GM06990 (cell line): ENCODE measurements around the gene BRF1.

ENCODE experiments used
- DNase-seq: peaks from one replicate; pipeline ENCODE4 v3.0.0-alpha.2; 2011; ENCODE audit not compliant: insufficient read length; ENCODE audit errors: extremely low read depth
- H3K27me3 ChIP-seq: replicated peaks from 2 replicates; pipeline ENCODE4 v1.6.0; 2011; ENCODE audit warnings: low read length; ENCODE audit not compliant: control insufficient read depth, insufficient read depth
- H3K36me3 ChIP-seq: 2 replicates; pipeline ENCODE4 v1.5.1; 2011; ENCODE audit warnings: low read length; ENCODE audit not compliant: control insufficient read depth, insufficient read depth
- H3K4me3 ChIP-seq: replicated peaks from 2 replicates; pipeline ENCODE4 v1.5.1; 2011; ENCODE audit warnings: low read depth, mild to moderate bottlenecking, control low read depth, low read length
- TF ChIP-seq, protein P1 (sequence below): IDR thresholded peaks from 2 replicates; pipeline ENCODE4 v1.5.1; 2011; ENCODE audit warnings: low read length, control low read depth, mild to moderate bottlenecking, inconsistent platforms; ENCODE audit not compliant: insufficient read depth, poor library complexity, severe bottlenecking

The BRF1 gene

DNA sequence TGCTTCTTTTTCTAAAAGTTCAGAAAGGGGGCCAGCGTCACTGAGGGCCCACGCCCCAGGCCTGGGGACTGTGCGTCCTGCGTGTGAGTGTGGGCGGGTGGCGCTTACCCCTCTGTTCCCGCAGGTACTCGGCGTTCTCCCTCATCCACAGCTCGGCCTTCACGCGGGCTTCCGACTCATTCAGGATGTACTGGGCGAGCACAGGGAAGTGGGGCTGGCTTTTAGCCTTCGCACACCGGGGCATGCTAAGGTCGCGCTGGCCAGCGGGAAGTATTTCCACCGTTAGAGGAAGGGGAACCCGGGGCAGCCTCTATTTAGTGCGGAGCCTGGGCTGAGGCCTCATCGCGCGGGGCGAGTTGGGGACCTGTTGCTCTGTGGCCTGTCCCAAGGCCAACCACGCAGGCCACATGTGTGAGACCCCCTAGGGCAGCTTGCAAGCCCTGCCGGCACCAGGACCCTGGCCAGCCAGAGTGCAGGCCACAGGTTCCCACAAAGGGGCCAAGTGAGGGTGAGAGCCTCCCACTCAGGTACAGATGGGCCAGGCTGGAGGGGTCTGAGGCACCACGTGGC lies 81.7 kb downstream of the BRF1 start:
- no peaks in the 10 kb centered on the region for H3K27me3 ChIP-seq
- DNase-seq, result no peak
- TF ChIP-seq, protein P1, sequence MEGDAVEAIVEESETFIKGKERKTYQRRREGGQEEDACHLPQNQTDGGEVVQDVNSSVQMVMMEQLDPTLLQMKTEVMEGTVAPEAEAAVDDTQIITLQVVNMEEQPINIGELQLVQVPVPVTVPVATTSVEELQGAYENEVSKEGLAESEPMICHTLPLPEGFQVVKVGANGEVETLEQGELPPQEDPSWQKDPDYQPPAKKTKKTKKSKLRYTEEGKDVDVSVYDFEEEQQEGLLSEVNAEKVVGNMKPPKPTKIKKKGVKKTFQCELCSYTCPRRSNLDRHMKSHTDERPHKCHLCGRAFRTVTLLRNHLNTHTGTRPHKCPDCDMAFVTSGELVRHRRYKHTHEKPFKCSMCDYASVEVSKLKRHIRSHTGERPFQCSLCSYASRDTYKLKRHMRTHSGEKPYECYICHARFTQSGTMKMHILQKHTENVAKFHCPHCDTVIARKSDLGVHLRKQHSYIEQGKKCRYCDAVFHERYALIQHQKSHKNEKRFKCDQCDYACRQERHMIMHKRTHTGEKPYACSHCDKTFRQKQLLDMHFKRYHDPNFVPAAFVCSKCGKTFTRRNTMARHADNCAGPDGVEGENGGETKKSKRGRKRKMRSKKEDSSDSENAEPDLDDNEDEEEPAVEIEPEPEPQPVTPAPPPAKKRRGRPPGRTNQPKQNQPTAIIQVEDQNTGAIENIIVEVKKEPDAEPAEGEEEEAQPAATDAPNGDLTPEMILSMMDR, result no peak
- no peak overlapping the region for H3K4me3 ChIP-seq
- peaks cover 19% of the 10 kb centered on the region for H3K36me3 ChIP-seq

DNA sequence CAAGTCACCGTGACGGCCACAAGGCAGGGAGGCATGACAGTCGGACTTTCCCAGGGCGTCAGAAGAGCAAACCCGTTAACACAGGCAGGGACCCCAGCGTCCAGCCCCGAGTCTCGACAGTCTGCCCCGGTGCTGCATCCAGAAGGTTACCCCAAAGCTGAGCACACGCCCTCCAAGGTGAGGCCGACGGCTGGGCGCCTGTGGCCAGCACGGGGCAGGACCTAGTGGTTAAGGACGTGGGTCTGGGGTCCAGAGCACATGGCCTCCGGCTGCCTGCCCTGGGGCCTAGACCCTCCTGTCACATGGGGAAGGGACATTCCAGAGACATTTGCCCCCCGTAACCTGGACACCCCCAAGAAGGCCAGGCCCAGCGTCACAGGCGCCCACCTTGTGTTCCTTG lies 82.2 kb downstream of the BRF1 start:
- TF ChIP-seq, protein P1, result no peak
- Histone ChIP-seq H3K36me3 (peaks cover 19% of the 10 kb centered on the region), H3K27me3 (no peaks in the 10 kb centered on the region), H3K4me3 (no peak overlapping the region)
- no peak for DNase-seq

DNA sequence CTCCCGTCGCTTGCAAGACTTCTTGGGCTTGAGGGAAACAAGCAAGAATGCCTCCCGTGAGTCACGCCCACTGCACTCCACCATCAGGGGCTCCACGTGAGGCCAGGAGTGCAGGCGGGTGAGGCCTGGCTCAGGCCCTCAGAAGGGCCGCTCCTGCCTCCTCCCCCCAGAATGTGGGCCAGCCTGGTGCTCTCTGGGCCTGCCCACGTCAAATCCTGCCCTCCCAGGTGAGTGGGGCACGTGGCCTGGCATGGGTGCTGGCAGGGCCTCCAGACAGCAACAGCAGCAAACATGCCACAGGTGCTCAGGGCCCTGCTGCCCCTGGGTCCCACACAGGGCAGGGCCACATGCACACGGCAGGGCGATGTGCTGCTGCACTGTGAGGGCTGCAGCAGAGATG lies 83.0 kb downstream of the BRF1 start:
- Histone ChIP-seq H3K4me3 (no peak overlapping the region), H3K36me3 (peaks cover 16% of the 10 kb centered on the region), H3K27me3 (no peaks in the 10 kb centered on the region)
- TF ChIP-seq, protein P1, result no peak
- no peak for DNase-seq

DNA sequence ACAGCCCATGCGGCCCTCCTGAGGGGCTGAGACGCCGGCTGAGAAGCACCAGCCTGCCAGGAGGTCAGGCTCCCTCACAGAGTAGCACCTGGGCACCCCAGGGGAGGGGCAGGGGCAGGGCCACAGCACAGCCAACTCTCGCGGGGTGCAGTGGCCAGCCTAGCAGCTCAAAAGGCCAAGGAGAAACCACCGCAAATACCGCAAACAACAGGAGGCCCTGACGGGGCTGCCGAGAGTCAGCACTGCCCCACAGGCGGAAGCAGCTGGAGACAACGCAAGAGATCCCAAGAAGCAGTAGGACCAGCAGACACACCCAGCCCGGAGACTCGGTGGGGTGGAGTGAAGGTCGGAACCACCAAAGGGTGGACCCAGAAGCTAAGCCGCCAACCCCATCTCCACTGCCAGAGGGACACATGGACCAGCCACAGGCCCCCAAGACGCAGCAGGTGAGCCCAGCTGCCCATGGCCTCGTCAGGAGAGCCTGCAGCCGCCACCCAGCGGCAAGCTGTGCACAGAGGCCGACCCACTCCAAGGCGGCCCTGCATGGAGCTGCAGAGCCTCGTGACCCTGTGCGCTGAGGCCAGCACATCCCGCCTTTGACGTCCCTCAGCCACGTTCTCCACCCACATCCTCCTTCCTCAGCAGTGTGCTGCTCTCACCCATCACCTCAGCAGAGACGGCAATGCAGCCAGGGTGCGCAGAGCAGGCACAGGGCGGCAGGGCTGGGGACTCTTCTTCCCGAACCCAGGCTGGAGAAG lies 84.1 kb downstream of the BRF1 start:
- H3K36me3 ChIP-seq, result peaks cover 16% of the 10 kb centered on the region
- TF ChIP-seq, protein P1, result no peak
- H3K27me3 ChIP-seq, result no peaks in the 10 kb centered on the region
- H3K4me3 ChIP-seq, result no peak overlapping the region
- DNase-seq, result no peak

DNA sequence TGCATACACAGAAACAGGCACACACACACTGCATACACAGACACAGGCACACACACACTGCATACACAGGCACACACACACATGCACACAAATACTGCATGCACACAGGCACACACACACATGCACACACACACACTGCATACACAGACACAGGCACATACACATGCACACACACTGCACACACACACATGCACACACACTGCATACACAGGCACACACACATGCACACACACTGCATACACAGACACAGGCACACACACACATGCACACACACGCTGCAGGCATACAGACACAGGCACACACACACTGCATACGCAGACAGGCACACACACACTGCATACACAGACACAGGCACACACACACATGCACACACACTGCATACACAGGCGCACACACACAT lies 85.2 kb downstream of the BRF1 start:
- Histone ChIP-seq H3K4me3 (no peak overlapping the region), H3K36me3 (peaks cover 12% of the 10 kb centered on the region), H3K27me3 (no peaks in the 10 kb centered on the region)
- TF ChIP-seq, protein P1, result no peak
- no peak for DNase-seq
